ENCODE measurements around the gene GDF2.

The GDF2 gene

GRCh38 chr10:47319784-47320183, 2.5 kb upstream of the GDF2 start:
- TF ChIP-seq CTCF (IDR thresholded peaks at IDR 0.05) (no peak), ZFX (IDR thresholded peaks at IDR 0.05; ENCODE audit: borderline replicate concordance) (no peak)
- no peak overlapping the region for H3K27ac ChIP-seq

GRCh38 chr10:47320812-47321211, 1.4 kb upstream of the GDF2 start:
- TF ChIP-seq ZFX (IDR thresholded peaks at IDR 0.05; ENCODE audit: borderline replicate concordance) (no peak), CTCF (IDR thresholded peaks at IDR 0.05) (no peak)
- H3K27ac ChIP-seq: no peak overlapping the region

- no peak for TF ChIP-seq CTCF (IDR thresholded peaks at IDR 0.05)
- TF ChIP-seq ZFX (IDR thresholded peaks at IDR 0.05; ENCODE audit: borderline replicate concordance): no peak
- H3K27ac ChIP-seq: no peak overlapping the region
Measured at GRCh38 chr10:47321521-47322195, 596 bp upstream of the GDF2 start.

- no peak for TF ChIP-seq ZFX (IDR thresholded peaks at IDR 0.05; ENCODE audit: borderline replicate concordance)
- no peak for TF ChIP-seq CTCF (IDR thresholded peaks at IDR 0.05)
- no peak overlapping the region for H3K27ac ChIP-seq
Measured at GRCh38 chr10:47323087-47323486, 833 bp downstream of the GDF2 start.

- no peak overlapping the region for H3K27ac ChIP-seq
- TF ChIP-seq ZFX (IDR thresholded peaks at IDR 0.05; ENCODE audit: borderline replicate concordance) (no peak), CTCF (IDR thresholded peaks at IDR 0.05) (no peak)
Measured at GRCh38 chr10:47323636-47324296, 1.5 kb downstream of the GDF2 start.

- TF ChIP-seq ZFX (IDR thresholded peaks at IDR 0.05; ENCODE audit: borderline replicate concordance): no peak
- TF ChIP-seq CTCF (IDR thresholded peaks at IDR 0.05): no peak
Measured at GRCh38 chr10:47325303-47326291, 3.3 kb downstream of the GDF2 start.

More at GRCh38 chr10:47325303-47326291, 3.3 kb downstream of the GDF2 start:
- H3K27ac ChIP-seq: no peak overlapping the region

Data from 22Rv1 (cell line).